Limb (tissue), 2 donors: ENCODE results near the gene C4orf54.
A peak's percentile ranks its signal among the peaks of the same experiment; 100 is the strongest.

Experiments
- DNase-seq, 2 donors: peaks; one replicate each; pipeline ENCODE4 v3.0.0-alpha.2; 2016; ENCODE audit errors: extremely low spot score in 2 of 2

The C4orf54 gene

GRCh38 chr4:99652596-99653436, 4.8 kb downstream of the C4orf54 start:
- DNase-seq, result peak; percentile 64 to 73

DNA sequence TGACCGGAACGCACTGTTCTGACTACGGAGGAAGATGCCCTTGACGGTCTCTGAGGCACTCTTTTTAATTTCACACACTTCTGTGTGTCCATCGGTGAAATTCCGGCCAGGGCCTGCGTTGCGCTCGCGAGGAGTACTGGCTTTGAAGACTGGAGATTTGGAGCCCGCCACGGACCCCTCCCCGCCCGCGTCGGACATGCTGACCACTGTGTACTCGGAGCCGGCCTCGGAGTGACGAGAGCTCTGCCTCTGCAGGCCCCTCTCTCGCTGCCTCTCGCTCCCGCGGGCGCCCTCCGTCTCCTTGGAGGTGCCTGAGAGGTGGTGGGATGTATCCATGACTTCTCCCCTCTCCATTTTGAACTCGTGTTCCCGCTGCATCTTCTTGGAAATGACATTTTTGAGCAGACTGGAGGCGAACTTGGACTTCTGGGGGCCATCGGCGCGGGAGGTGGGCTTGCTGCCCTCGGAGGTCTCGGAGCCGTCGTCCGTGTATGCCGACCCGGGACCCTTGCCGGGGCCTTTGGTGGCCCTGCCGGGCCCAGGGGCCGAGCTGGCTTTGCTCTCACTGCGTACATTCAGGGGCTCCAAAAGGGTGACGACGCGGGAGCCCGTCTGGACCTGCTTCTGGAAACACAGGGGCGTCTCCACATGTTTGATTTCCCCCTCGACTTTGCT, 5.7 kb downstream of the C4orf54 start:
- DNase-seq, result no peak

DNA sequence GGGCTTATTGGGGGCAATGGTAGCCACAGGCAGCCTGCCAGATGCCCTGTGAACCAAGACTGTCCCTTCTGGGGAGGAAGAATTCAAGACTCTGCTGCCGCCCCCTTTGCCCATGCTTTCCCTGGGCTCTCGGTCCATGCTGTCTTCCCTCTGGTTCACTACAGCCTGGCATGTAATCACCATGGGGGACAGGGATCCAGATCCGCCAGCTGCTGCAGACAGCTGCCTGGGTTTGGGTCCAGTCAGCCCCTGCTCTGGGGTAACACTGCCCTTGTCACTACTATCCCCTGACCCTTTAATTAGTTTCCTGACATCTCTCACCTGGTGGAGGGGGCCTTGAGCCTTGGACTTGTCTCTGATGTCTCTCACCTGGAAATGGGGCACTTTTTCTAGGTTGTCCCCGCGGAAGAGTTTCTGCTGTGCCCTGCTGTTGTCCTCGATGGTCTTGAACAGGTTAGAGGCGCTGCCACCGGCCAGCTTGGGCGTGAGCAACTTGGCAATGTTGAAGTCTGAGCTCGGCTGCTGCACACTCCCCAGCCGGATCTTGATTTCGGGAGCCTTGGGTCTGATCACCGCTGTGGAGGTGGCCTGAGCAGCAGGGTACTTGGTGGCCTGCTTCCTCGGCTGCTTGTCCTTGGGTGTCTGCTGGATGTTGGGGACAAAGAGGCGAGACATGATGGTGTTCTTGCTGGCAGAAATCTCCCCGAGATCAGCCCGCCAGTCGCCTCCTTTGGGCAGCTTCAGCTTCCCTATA, 6.4 kb downstream of the C4orf54 start:
- DNase-seq, result no peak

DNA sequence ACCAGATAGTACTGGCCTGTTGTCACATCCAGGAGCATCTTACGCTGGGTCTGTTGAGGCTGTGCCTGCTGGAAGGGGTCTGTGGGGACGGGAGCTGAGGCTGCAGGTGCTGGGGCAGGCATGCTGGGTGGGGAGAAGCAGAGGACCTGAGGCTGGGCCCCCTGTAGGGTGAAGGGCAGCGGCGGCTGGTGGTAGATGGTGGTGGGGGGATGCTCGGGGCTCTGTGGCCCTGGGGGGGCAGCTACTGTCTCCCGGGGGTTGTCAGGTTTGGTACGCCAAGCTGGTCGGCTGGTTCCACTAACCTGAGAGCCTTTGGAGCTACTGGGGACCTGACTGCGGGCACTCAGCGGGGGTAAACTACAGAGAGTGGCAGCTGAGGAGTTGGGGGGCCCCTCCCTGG, 7.8 kb downstream of the C4orf54 start:
- DNase-seq, result no peak

DNA sequence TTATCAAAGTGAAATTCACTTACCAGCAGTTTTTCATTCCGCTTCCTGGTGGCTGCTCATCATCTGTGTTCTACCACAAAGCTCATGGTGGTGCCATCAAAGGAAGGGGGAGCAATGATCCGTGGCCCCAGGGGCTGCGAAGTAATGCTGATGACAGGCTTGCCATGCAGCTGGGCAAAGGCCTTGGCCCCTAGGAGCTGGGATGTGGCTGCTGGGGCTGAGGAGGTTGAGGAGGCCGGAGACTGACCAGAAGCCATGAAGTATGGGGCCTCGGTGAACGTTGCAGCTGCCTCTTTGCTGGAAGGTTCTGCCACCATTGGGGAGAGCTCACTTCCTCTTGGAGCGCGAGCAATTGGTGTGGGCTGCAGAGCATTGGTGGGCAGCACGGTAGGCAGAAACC, 8.4 kb downstream of the C4orf54 start:
- no peak for DNase-seq

DNA sequence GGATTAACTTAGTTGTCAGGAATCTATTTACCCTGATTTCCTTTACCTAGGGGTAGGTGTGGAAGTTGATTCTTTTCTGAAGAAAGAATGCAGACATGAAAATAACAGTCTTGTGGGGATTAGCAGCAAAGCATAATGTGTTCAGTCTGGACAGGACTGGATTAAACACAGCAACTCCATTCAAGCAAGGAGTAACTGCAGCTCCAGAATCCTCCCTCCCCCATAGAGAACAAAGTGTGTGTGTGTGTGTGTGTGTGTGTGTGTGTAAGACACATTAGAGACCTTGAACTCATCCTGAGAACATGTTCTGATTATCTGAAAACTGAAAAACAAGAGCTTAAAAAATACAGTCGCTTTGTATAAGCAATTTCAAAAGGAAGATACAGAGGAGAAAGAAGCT, 9.3 kb downstream of the C4orf54 start:
- no peak for DNase-seq

- no peak for DNase-seq
These were observed 10.6 kb downstream of the C4orf54 start for GRCh38 chr4:99647071-99647470.

DNA sequence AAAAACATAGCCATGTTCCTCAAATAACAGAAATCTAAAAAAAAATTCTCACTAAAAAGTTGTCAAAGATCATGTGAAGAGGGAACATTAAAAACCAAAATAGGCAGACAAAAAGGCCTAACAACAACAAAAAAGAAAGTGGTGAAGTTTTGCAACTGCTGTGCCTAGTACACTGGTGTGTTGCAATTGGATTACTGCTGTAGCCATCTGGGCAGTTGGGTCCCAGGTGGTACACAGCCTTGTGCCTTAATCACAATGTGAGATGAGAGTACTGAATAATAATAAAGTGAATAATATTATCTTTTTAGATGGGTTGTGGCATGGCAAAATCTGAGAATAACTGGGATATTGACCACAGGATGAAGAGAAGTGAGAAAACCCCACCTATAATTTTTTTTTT, 12.0 kb downstream of the C4orf54 start:
- no peak for DNase-seq

GRCh38 chr4:99645036-99645435, 12.6 kb downstream of the C4orf54 start:
- no peak for DNase-seq

GRCh38 chr4:99644453-99644852, 13.2 kb downstream of the C4orf54 start:
- no peak for DNase-seq

GRCh38 chr4:99642725-99643489, 14.7 kb downstream of the C4orf54 start:
- peak in 1 of 2 donors; percentile 60 for DNase-seq

- DNase-seq, result no peak
These were observed 17.0 kb downstream of the C4orf54 start for GRCh38 chr4:99640676-99641075.

GRCh38 chr4:99637174-99637573, 20.5 kb downstream of the C4orf54 start:
- DNase-seq, result no peak

GRCh38 chr4:99636422-99636821, 21.2 kb downstream of the C4orf54 start:
- DNase-seq, result no peak

DNA sequence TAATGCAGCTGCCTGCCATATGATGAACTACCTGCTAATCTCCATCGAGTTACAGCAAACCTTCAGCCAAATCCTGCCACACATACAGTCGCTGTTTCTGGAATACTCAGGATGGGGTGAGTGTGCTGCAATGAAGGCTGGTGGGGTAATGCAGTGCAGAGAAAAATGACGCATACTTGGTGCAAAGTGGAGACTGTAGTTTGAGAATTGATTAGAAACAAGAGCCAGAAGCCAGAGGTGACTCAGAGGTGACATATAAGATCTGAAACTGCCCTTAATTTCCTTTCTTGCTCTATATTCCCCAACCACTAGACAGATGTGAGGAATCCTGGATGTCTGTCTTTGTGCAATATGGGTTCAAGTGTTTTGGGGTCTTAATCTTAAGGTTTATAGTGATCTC, 22.0 kb downstream of the C4orf54 start:
- no peak for DNase-seq

GRCh38 chr4:99634742-99635360, 22.8 kb downstream of the C4orf54 start:
- DNase-seq, result no peak

GRCh38 chr4:99633772-99634171, 23.9 kb downstream of the C4orf54 start:
- no peak for DNase-seq

GRCh38 chr4:99630857-99631360, 26.7 kb downstream of the C4orf54 start:
- no peak for DNase-seq

GRCh38 chr4:99629962-99630554, 27.6 kb downstream of the C4orf54 start:
- no peak for DNase-seq

GRCh38 chr4:99628040-99628439, 29.6 kb downstream of the C4orf54 start:
- DNase-seq, result no peak
